GM12878 (cell line): ENCODE measurements around the gene TOP3A. TPM values are rescaled to one million over a fixed set of nuclear protein-coding genes. Genes with fewer than 3 reads are reported as not detected.

Experiments used
- ATF7 ChIP-seq: fragments of 450-650 bp; IDR thresholded peaks from 2 replicates; pipeline ENCODE4 v1.6.1; 2016; ENCODE audit warnings: low read depth, mild to moderate bottlenecking
- BHLHE40 ChIP-seq, 2 experiments: fragments of 450-650 bp in 1 of 2; IDR thresholded peaks; 2 replicates each; pipeline ENCODE4 v1.6.1; 2011 to 2017; ENCODE audit warnings: low read depth in 2 of 2, borderline replicate concordance in 1 of 2, improper control_type of control experiment in 1 of 2, low read length in 1 of 2, mild to moderate bottlenecking in 1 of 2
- CEBPB ChIP-seq, 2 experiments: fragments of 150-350 bp in 1 of 2; IDR thresholded peaks; 2 replicates each; pipeline ENCODE4 v1.6.1; 2012 to 2014; ENCODE audit warnings: low read depth in 2 of 2, low read length in 2 of 2, borderline replicate concordance in 1 of 2, inconsistent platforms in 1 of 2
- DPF2 ChIP-seq: fragments of 450-650 bp; IDR thresholded peaks from 2 replicates; pipeline ENCODE4 v1.6.1; 2017; ENCODE audit warnings: mild to moderate bottlenecking
- E2F8 ChIP-seq: fragments of 450-650 bp; IDR thresholded peaks from 2 replicates; pipeline ENCODE4 v1.6.1; 2018; ENCODE audit warnings: mild to moderate bottlenecking, low read depth, moderate library complexity; ENCODE audit not compliant: partially characterized antibody
- JUNB ChIP-seq: IDR thresholded peaks from 2 replicates; pipeline ENCODE4 v1.6.1; 2016; ENCODE audit warnings: antibody characterized with exemption, mild to moderate bottlenecking
- LARP7 ChIP-seq: fragments of 450-650 bp; IDR thresholded peaks from 2 replicates; pipeline ENCODE4 v1.6.1; 2017; ENCODE audit warnings: mild to moderate bottlenecking
- MYB ChIP-seq: fragments of 150-350 bp; IDR thresholded peaks from 2 replicates; pipeline ENCODE4 v1.6.1; 2014; ENCODE audit warnings: mild to moderate bottlenecking, low read depth, low read length, borderline replicate concordance
- NFXL1 ChIP-seq: fragments of 450-650 bp; IDR thresholded peaks from 2 replicates; pipeline ENCODE4 v1.6.1; 2017; ENCODE audit warnings: antibody characterized with exemption, mild to moderate bottlenecking, borderline replicate concordance
- NFYB ChIP-seq: IDR thresholded peaks from 2 replicates; pipeline ENCODE4 v1.6.1; 2011; ENCODE audit warnings: low read depth, mild to moderate bottlenecking, low read length, improper control_type of control experiment, moderate library complexity; ENCODE audit not compliant: insufficient read depth
- NR2C1 ChIP-seq: fragments of 450-650 bp; IDR thresholded peaks from 2 replicates; pipeline ENCODE4 v1.6.1; 2017; ENCODE audit warnings: antibody characterized with exemption, mild to moderate bottlenecking, moderate library complexity
- PAX5 ChIP-seq: IDR thresholded peaks from 2 replicates; pipeline ENCODE4 v1.6.1; 2011; ENCODE audit warnings: low read depth, low read length, borderline replicate concordance
- POLR2A ChIP-seq: IDR thresholded peaks from 2 replicates; pipeline ENCODE4 v1.6.1; 2011; ENCODE audit warnings: low read depth, mild to moderate bottlenecking, low read length
- POU2F2 ChIP-seq: IDR thresholded peaks from 3 replicates; pipeline ENCODE4 v1.6.1; 2011; ENCODE audit warnings: low read depth, mild to moderate bottlenecking, low read length, borderline replicate concordance
- RAD21 ChIP-seq: IDR thresholded peaks from 2 replicates; pipeline ENCODE4 v1.6.1; 2011; ENCODE audit warnings: mild to moderate bottlenecking, low read depth, low read length, moderate library complexity; ENCODE audit not compliant: insufficient read depth
- RB1 ChIP-seq: fragments of 450-650 bp; formaldehyde crosslinking; IDR thresholded peaks from 2 replicates; pipeline ENCODE4 v1.6.1; 2017; ENCODE audit warnings: mild to moderate bottlenecking, borderline replicate concordance
- SIN3A ChIP-seq: IDR thresholded peaks from 2 replicates; pipeline ENCODE4 v1.6.1; 2012; ENCODE audit warnings: low read depth, low read length, improper control_type of control experiment
- SMC3 ChIP-seq: IDR thresholded peaks from 2 replicates; pipeline ENCODE4 v1.6.1; 2011; ENCODE audit warnings: low read length, improper control_type of control experiment, borderline replicate concordance
- SP1 ChIP-seq: IDR thresholded peaks from one replicate; pipeline ENCODE4 v1.6.1; 2011; ENCODE audit warnings: low read depth, low read length
- STAT1 ChIP-seq: fragments of 450-650 bp; conservative IDR thresholded peaks from 2 replicates; pipeline ENCODE4 v1.6.1; 2014; ENCODE audit warnings: antibody characterized with exemption, mild to moderate bottlenecking
- SUPT20H ChIP-seq: IDR thresholded peaks from 2 replicates; pipeline ENCODE4 v1.6.1; 2011; ENCODE audit warnings: low read depth, mild to moderate bottlenecking, low read length, moderate library complexity, borderline replicate concordance; ENCODE audit not compliant: control insufficient read depth
- TAF1 ChIP-seq: IDR thresholded peaks from 2 replicates; pipeline ENCODE4 v1.6.1; 2011; ENCODE audit warnings: mild to moderate bottlenecking, low read depth, low read length, borderline replicate concordance
- TBL1XR1 ChIP-seq: IDR thresholded peaks from 2 replicates; pipeline ENCODE4 v1.6.1; 2012; ENCODE audit warnings: low read depth, low read length, improper control_type of control experiment
- YY1 ChIP-seq: IDR thresholded peaks from 2 replicates; pipeline ENCODE4 v1.6.1; 2011; ENCODE audit warnings: low read depth, mild to moderate bottlenecking, low read length
- ZSCAN29 ChIP-seq: fragments of 450-650 bp; IDR thresholded peaks from 2 replicates; pipeline ENCODE4 v1.6.1; 2017; ENCODE audit warnings: mild to moderate bottlenecking, moderate library complexity
- polyA plus RNA-seq, 11 experiments: library from polyadenylated mRNA; depleted of rRNA in 4 of 11; unstranded in 6 of 11; stranded (reverse) in 5 of 11; fragments of >200 nt; fragmentation: Nextera tagmentation in 4 of 11; fragmentation: Illumina TruSeq in 1 of 11; extraction: Ambion mirVana in 4 of 11; extraction: Trizol in 1 of 11; gene quantifications; 1 replicate in 1 of 11; 2 replicates in 10 of 11; pipeline versions ENCODE4 v1.2.1 to v1.2.3, GENCODE V29; 2011 to 2016; ENCODE audit warnings: inconsistent platforms in 2 of 11, missing spikeins in 2 of 11, low read depth in 1 of 11
- total RNA-seq, 4 experiments: library from RNA; depleted of rRNA in 3 of 4; stranded (reverse); fragments of >200 nt in 3 of 4; fragmentation: Illumina TruSeq in 1 of 4; extraction: Trizol in 1 of 4; gene quantifications; 2 replicates each; pipeline versions ENCODE4 v1.2.1 to v1.2.3, GENCODE V29; 2013 to 2021
- TF ChIP-seq, protein P1 (sequence below): fragments of 450-650 bp; IDR thresholded peaks from 2 replicates; pipeline ENCODE4 v1.6.1; 2017; ENCODE audit warnings: low read depth, mild to moderate bottlenecking, moderate library complexity
- TF ChIP-seq, protein P2 (sequence below): fragments of 450-650 bp; IDR thresholded peaks from 2 replicates; pipeline ENCODE4 v1.6.1; 2016; ENCODE audit warnings: mild to moderate bottlenecking

Gene TOP3A
- total and polyA plus RNA-seq, 10 of the 15 experiments (the other 5 are each of a cell fraction or from before 2014, with no cell fraction given): 4.2 to 51.9 (median 31.8) TPM

DNA sequence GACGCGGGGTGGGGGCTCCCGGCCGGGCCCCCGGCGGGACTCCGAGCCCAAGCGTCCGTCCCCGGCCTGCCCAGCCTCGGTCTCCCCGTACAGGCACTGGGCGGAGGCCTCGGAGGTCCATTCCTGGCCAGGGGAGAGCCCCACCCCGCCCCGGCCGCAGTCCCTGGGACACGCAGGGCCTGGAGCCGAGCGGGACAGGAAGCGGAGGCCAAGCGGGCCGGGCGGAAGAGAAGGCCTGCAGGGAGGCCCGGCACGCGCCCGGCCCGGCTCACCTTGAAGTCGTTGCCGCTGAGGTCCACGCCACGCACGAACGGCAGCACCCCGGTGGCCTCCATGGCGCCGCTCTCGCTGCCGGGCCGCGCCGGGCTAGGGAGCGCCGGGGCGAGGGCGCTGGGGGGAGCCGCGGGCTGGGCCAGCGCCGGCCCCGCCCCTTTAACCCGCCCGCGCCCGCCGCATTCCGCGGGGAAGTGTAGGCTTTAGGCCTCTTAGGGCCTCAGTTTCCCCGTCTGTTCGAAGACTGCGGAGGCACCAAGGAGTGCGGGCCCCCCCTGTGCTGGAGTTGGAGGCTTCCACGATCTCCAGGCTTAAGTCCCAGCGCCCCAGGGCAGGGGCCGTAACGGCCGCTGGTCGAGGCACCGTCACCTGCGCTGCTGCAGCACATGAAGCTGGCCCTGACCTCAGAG lies 56.3 kb downstream of the TOP3A start, which contains the start of gene FLII (continued):
- TF ChIP-seq BHLHE40 (IDR thresholded peaks at IDR 0.05; ENCODE audit: borderline replicate concordance in 1 of 2, low read depth in 2 of 2, low read length in 1 of 2): peak; percentile 34 to 76; a peak in 3 of 4 replicates
- TF ChIP-seq YY1: peak; percentile 66
- no peak for TF ChIP-seq E2F8
- no peak for TF ChIP-seq MYB
- no peak for TF ChIP-seq RAD21
- TF ChIP-seq NFYB: no peak
- peak; percentile 8 for TF ChIP-seq SP1
- no peak for TF ChIP-seq TAF1
- TF ChIP-seq PAX5: no peak
- TF ChIP-seq DPF2: peak; percentile 68
- peak; percentile 80 for TF ChIP-seq POLR2A
- TF ChIP-seq ZSCAN29: peak; percentile 69; the same call in 1 of the 2 replicates
- TF ChIP-seq NR2C1: peak; percentile 37; the same call in 1 of the 2 replicates
- 0 out of 2 replicates have a peak, but pooled peaks have one; percentile 5 for TF ChIP-seq SIN3A
- TF ChIP-seq, protein P1, sequence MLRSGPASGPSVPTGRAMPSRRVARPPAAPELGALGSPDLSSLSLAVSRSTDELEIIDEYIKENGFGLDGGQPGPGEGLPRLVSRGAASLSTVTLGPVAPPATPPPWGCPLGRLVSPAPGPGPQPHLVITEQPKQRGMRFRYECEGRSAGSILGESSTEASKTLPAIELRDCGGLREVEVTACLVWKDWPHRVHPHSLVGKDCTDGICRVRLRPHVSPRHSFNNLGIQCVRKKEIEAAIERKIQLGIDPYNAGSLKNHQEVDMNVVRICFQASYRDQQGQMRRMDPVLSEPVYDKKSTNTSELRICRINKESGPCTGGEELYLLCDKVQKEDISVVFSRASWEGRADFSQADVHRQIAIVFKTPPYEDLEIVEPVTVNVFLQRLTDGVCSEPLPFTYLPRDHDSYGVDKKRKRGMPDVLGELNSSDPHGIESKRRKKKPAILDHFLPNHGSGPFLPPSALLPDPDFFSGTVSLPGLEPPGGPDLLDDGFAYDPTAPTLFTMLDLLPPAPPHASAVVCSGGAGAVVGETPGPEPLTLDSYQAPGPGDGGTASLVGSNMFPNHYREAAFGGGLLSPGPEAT: no peak
- 0 out of 2 replicates have a peak, but pooled peaks have one; percentile 20 for TF ChIP-seq STAT1
- no peak for TF ChIP-seq SMC3
- TF ChIP-seq NFXL1: 0 out of 2 replicates have a peak, but pooled peaks have one; percentile 52
- TF ChIP-seq SUPT20H: no peak
- TF ChIP-seq POU2F2: 0 out of 3 replicates have a peak, but pooled peaks have one; percentile 0
- no peak for TF ChIP-seq CEBPB (IDR thresholded peaks at IDR 0.05; ENCODE audit: borderline replicate concordance in 1 of 2, low read depth in 2 of 2, low read length in 2 of 2)
- TF ChIP-seq ATF7: 0 out of 2 replicates have a peak, but pooled peaks have one; percentile 21
- peak; percentile 82; the same call in 1 of the 2 replicates for TF ChIP-seq RB1
- no peak for TF ChIP-seq TBL1XR1
- TF ChIP-seq JUNB: no peak
- TF ChIP-seq LARP7: peak; percentile 88
- TF ChIP-seq, protein P2, sequence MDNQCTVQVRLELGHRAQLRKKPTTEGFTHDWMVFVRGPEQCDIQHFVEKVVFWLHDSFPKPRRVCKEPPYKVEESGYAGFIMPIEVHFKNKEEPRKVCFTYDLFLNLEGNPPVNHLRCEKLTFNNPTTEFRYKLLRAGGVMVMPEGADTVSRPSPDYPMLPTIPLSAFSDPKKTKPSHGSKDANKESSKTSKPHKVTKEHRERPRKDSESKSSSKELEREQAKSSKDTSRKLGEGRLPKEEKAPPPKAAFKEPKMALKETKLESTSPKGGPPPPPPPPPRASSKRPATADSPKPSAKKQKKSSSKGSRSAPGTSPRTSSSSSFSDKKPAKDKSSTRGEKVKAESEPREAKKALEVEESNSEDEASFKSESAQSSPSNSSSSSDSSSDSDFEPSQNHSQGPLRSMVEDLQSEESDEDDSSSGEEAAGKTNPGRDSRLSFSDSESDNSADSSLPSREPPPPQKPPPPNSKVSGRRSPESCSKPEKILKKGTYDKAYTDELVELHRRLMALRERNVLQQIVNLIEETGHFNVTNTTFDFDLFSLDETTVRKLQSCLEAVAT: no peak
